ENCODE data around the gene USP7. TPM values are rescaled to one million over a fixed set of nuclear protein-coding genes. Genes with fewer than 3 reads are reported as not detected.

The USP7 gene
- total RNA-seq, 2 donors from 2014 or later: 114 to 140 TPM

- H3K4me3 ChIP-seq (ENCODE audit: low read length): peak within 1 kb of the TSS; percentile 89
- H3K9me3 Mint-ChIP-seq: no peaks in the 10 kb centered on the region
- TF ChIP-seq CTCF (conservative IDR thresholded peaks at IDR 0.05): no peak
- 0% methylated on average over 11 to 82 of the region's 83 CpGs for WGBS, 2 experiments (ENCODE audit: insufficient coverage in 1 of 2, insufficient read length in 1 of 2)
- peaks cover 7% of the 10 kb centered on the region for H3K36me3 Mint-ChIP-seq (ENCODE audit: low read depth)
- H3K27ac Mint-ChIP-seq: peak within 1 kb of the TSS; percentile 95
- H3K36me3 ChIP-seq (ENCODE audit: control insufficient read depth, insufficient read depth, low read length): peaks cover 22% of the 10 kb centered on the region
- H3K9ac ChIP-seq (ENCODE audit: extremely low read depth, low read length, poor library complexity, severe bottlenecking): peak within 1 kb of the TSS; percentile 90
- H3K4me3 Mint-ChIP-seq: peak within 1 kb of the TSS; percentile 88
- H3K27me3 ChIP-seq (ENCODE audit: control insufficient read depth, insufficient read depth, low read length, poor library complexity, severe bottlenecking): no peaks in the 10 kb centered on the region
- H3K9me3 ChIP-seq (ENCODE audit: control insufficient read depth, low read length): no peaks in the 10 kb centered on the region
- H3K27ac ChIP-seq (ENCODE audit: low read depth, low read length): peak within 1 kb of the TSS; percentile 95
- peaks cover 20% of the 10 kb centered on the region for H3K4me1 ChIP-seq (ENCODE audit: control insufficient read depth, insufficient read depth, low read length)
- peaks cover 3% of the 10 kb centered on the region for H3K27me3 Mint-ChIP-seq (ENCODE audit: insufficient read depth)
- peaks cover 31% of the 10 kb centered on the region for H3K4me1 Mint-ChIP-seq
- peak; percentile 97 for DNase-seq
These were observed 95.1 kb downstream of the USP7 start, which contains the start of gene CARHSP1 for GRCh38 chr16:8868416-8869211. Gene CARHSP1, minus strand, starts transcription at chr16:8869006. Its CDS starts 9,678 bp downstream, at chr16:8859328.

GRCh38 chr16:8867932-8868415, 95.7 kb downstream of the USP7 start:
- Histone ChIP-seq H3K4me1 (ENCODE audit: control insufficient read depth, insufficient read depth, low read length) (peaks cover 26% of the 10 kb centered on the region), H3K4me3 (ENCODE audit: low read length) (peak overlapping the region; percentile 89), H3K36me3 (ENCODE audit: control insufficient read depth, insufficient read depth, low read length) (peaks cover 28% of the 10 kb centered on the region), H3K27ac (ENCODE audit: low read depth, low read length) (peak overlapping the region; percentile 95), H3K9me3 (ENCODE audit: control insufficient read depth, low read length) (no peaks in the 10 kb centered on the region), H3K9ac (ENCODE audit: extremely low read depth, low read length, poor library complexity, severe bottlenecking) (peak overlapping the region; percentile 90), H3K27me3 (ENCODE audit: control insufficient read depth, insufficient read depth, low read length, poor library complexity, severe bottlenecking) (no peaks in the 10 kb centered on the region)
- TF ChIP-seq CTCF (conservative IDR thresholded peaks at IDR 0.05): no peak
- peak overlapping the region; percentile 95 for H3K27ac Mint-ChIP-seq
- no peak for DNase-seq
- H3K4me3 Mint-ChIP-seq: peak overlapping the region; percentile 88
- peaks cover 7% of the 10 kb centered on the region for H3K36me3 Mint-ChIP-seq (ENCODE audit: low read depth)
- 0 to 1% methylated on average over 3 to 16 of the region's 16 CpGs for WGBS, 2 experiments (ENCODE audit: insufficient coverage in 1 of 2, insufficient read length in 1 of 2)
- H3K27me3 Mint-ChIP-seq (ENCODE audit: insufficient read depth): peaks cover 3% of the 10 kb centered on the region
- peaks cover 35% of the 10 kb centered on the region for H3K4me1 Mint-ChIP-seq
- no peaks in the 10 kb centered on the region for H3K9me3 Mint-ChIP-seq

GRCh38 chr16:8867216-8867931, 96.3 kb downstream of the USP7 start:
- 0 to 1% methylated on average over 15 to 35 of the region's 35 CpGs for WGBS, 2 experiments (ENCODE audit: insufficient coverage in 1 of 2, insufficient read length in 1 of 2)
- H3K4me1 ChIP-seq (ENCODE audit: control insufficient read depth, insufficient read depth, low read length): peaks cover 26% of the 10 kb centered on the region

More at GRCh38 chr16:8867216-8867931, 96.3 kb downstream of the USP7 start:
- peaks cover 40% of the 10 kb centered on the region for H3K4me1 Mint-ChIP-seq
- Histone ChIP-seq H3K27me3 (ENCODE audit: control insufficient read depth, insufficient read depth, low read length, poor library complexity, severe bottlenecking) (no peaks in the 10 kb centered on the region), H3K4me3 (ENCODE audit: low read length) (peak overlapping the region; percentile 89), H3K27ac (ENCODE audit: low read depth, low read length) (peak overlapping the region; percentile 95), H3K36me3 (ENCODE audit: control insufficient read depth, insufficient read depth, low read length) (peaks cover 30% of the 10 kb centered on the region), H3K9ac (ENCODE audit: extremely low read depth, low read length, poor library complexity, severe bottlenecking) (peak overlapping the region; percentile 90), H3K9me3 (ENCODE audit: control insufficient read depth, low read length) (no peaks in the 10 kb centered on the region)
- peak overlapping the region; percentile 88 for H3K4me3 Mint-ChIP-seq
- peaks cover 11% of the 10 kb centered on the region for H3K36me3 Mint-ChIP-seq (ENCODE audit: low read depth)
- H3K27ac Mint-ChIP-seq: peak overlapping the region; percentile 95
- TF ChIP-seq CTCF (conservative IDR thresholded peaks at IDR 0.05): no peak
- H3K9me3 Mint-ChIP-seq: no peaks in the 10 kb centered on the region
- H3K27me3 Mint-ChIP-seq (ENCODE audit: insufficient read depth): peaks cover 3% of the 10 kb centered on the region
- peak; percentile 76 for DNase-seq
